Measurements from ENCODE around the gene SGPP2. TPM values are rescaled to one million over a fixed set of nuclear protein-coding genes. Genes with fewer than 3 reads are reported as not detected.
A peak's percentile ranks its signal among the peaks of the same experiment; 100 is the strongest.

Gene SGPP2
- total RNA-seq, 6 experiments from 2014 or later: not detected

DNA sequence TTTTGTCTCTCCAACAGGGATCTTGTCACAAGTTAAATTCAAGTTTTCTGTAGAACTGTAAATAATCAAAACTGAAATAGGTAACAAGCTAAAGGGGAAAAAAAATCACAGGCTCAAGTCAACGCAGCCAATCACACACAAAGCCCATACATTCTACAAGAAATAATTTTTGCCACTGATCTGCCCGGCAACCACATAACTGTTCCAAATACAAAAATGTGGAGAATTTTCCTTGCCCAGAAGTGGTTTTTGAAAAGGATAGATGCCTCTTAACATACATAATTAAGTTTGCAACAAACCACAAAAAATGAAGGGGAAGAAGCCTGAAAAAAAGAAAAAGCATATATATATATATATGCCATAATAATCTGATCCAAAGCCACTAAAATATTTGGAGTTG, 171.2 kb downstream of the SGPP2 start:
- Mint-ChIP-seq H3K4me1 (ENCODE audit: low read depth) (peaks cover 29% of the 10 kb centered on the region), H3K36me3 (ENCODE audit: low read depth) (peaks cover 34% of the 10 kb centered on the region), H3K9me3 (no peaks in the 10 kb centered on the region), H3K27me3 (ENCODE audit: insufficient read depth) (no peaks in the 10 kb centered on the region), H3K27ac (peak overlapping the region; percentile 51), H3K4me3 (no peak overlapping the region)
- TF ChIP-seq, protein P1, sequence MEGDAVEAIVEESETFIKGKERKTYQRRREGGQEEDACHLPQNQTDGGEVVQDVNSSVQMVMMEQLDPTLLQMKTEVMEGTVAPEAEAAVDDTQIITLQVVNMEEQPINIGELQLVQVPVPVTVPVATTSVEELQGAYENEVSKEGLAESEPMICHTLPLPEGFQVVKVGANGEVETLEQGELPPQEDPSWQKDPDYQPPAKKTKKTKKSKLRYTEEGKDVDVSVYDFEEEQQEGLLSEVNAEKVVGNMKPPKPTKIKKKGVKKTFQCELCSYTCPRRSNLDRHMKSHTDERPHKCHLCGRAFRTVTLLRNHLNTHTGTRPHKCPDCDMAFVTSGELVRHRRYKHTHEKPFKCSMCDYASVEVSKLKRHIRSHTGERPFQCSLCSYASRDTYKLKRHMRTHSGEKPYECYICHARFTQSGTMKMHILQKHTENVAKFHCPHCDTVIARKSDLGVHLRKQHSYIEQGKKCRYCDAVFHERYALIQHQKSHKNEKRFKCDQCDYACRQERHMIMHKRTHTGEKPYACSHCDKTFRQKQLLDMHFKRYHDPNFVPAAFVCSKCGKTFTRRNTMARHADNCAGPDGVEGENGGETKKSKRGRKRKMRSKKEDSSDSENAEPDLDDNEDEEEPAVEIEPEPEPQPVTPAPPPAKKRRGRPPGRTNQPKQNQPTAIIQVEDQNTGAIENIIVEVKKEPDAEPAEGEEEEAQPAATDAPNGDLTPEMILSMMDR (IDR thresholded peaks at IDR 0.05): no peak
- no peak for DNase-seq

DNA sequence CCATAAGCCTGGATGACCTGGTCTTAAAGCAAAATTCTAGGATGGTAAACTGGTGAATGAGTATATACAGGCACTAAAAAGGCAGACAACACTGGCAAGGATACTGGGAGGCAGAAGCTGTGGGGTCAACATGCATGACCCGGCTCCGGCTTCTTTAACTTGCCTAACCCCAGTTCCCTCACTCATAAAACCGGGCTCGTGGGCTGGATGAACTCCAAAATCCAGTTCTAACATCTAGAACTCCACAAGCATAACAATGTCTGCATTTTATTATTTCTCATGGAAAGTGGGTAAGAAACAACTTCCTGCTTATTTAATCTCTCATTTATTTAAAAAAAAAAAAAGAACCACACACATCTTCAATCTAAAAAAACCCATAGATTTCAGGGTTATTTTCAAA, 174.3 kb downstream of the SGPP2 start:
- Mint-ChIP-seq H3K36me3 (ENCODE audit: low read depth) (peaks cover 16% of the 10 kb centered on the region; the same call in 1 of the 2 replicates), H3K4me3 (no peak overlapping the region), H3K27ac (no peak overlapping the region), H3K4me1 (ENCODE audit: low read depth) (peaks cover 16% of the 10 kb centered on the region), H3K9me3 (no peaks in the 10 kb centered on the region), H3K27me3 (ENCODE audit: insufficient read depth) (no peaks in the 10 kb centered on the region)
- TF ChIP-seq, protein P1 (IDR thresholded peaks at IDR 0.05): no peak
- no peak for DNase-seq

DNA sequence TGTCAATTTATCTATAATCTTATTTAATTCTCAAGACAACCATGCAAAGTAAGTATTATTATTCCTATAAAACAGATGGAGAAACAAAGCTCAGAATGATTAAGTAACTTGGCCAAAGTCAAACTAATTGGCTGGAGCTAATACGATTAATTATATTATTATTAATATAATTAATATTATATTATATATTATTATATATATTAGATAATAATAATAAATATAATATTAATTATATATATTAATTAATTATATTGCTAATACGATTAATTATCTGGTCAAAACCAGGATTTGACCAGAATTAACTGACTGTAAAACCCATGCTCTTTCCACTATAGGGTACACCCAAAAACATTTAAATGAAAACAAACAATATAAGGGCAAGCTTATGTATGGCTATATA, 179.2 kb downstream of the SGPP2 start:
- Mint-ChIP-seq H3K36me3 (ENCODE audit: low read depth) (peaks cover 5% of the 10 kb centered on the region; the same call in 1 of the 2 replicates), H3K9me3 (no peaks in the 10 kb centered on the region), H3K27me3 (ENCODE audit: insufficient read depth) (peaks cover 2% of the 10 kb centered on the region; the same call in 1 of the 2 replicates), H3K4me1 (ENCODE audit: low read depth) (peaks cover 5% of the 10 kb centered on the region), H3K27ac (no peak overlapping the region), H3K4me3 (no peak overlapping the region)
- DNase-seq: no peak
- TF ChIP-seq, protein P1 (IDR thresholded peaks at IDR 0.05): no peak

DNA sequence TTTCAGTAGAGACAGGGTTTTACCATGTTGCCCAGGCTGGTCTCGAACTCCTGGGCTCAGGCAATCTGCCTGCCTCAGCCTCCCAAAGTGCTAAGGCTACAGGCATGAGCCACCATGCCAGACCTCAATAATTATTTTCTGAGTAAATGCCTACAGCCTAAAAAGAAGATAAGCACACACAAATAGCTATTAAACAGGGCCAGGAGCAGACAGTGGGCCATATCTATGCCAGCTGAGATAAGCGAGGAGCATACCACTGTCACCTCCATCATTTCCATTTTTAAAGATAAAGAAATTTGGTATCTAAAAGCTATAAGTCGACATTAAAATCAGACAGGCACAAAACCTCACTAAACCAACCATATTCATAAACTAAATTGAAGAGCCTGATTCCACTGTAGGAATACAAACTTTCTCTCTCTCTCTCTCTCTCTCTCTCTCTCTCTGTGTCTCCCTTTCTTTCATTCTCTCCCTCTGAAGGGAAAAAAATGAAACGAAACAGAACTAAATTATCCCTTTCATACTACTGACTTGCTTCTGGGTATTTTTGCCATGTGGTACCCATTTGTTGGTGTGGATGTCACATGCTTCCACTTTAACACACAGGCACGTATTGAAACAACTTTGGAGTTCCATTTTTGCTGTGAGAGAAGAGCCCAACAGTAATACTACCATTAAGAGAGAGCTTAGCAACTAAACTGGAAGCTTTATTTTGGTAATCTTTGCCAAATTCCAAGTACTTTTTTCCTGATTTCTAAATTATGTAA, 180.6 kb downstream of the SGPP2 start:
- H3K9me3 Mint-ChIP-seq: no peaks in the 10 kb centered on the region
- TF ChIP-seq, protein P1 (IDR thresholded peaks at IDR 0.05): no peak
- peaks cover 14% of the 10 kb centered on the region for H3K4me1 Mint-ChIP-seq (ENCODE audit: low read depth)
- peaks cover 2% of the 10 kb centered on the region; the same call in 1 of the 2 replicates for H3K27me3 Mint-ChIP-seq (ENCODE audit: insufficient read depth)
- H3K36me3 Mint-ChIP-seq (ENCODE audit: low read depth): peaks cover 5% of the 10 kb centered on the region; the same call in 1 of the 2 replicates
- H3K4me3 Mint-ChIP-seq: no peak overlapping the region
- peak overlapping the region; percentile 66 for H3K27ac Mint-ChIP-seq
- no peak for DNase-seq

DNA sequence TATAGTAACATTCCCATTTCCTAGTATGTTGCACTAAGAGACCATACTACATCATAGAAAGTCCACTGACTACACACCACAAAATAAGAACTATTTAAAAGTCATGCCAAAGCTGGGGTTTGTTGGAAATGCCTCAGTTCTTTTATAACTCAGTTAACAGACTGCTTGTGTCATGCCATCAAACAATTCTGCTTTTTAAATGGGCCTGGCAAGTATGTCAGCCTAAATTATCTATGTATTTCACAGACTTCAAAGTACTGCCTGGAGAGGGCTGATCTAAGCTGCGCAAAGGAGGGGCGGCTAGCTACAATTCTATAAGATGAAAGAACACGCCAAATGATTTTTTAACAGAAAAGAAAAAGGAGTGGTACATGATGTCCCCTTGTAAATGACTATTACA, 182.0 kb downstream of the SGPP2 start:
- Mint-ChIP-seq H3K4me1 (ENCODE audit: low read depth) (peaks cover 14% of the 10 kb centered on the region), H3K27me3 (ENCODE audit: insufficient read depth) (peaks cover 2% of the 10 kb centered on the region; the same call in 1 of the 2 replicates), H3K36me3 (ENCODE audit: low read depth) (peaks cover 11% of the 10 kb centered on the region; the same call in 1 of the 2 replicates), H3K4me3 (no peak overlapping the region), H3K9me3 (no peaks in the 10 kb centered on the region), H3K27ac (no peak overlapping the region)
- no peak for DNase-seq
- TF ChIP-seq, protein P1 (IDR thresholded peaks at IDR 0.05): no peak
